ENCODE measurements around the gene CDYL2.
A peak's percentile ranks its signal among the peaks of the same experiment; 100 is the strongest.

Gene CDYL2

GRCh38 chr16:80723981-80724380 lies 80.4 kb downstream of the CDYL2 start:
- no peak for TF ChIP-seq CTCF (IDR thresholded peaks at IDR 0.05; ENCODE audit: low read depth, low read length)
- in situ Hi-C loops (cut with HindIII; ENCODE audit: low sequenced_read_pairs), result no loop called here
- no peak for DNase-seq (ENCODE audit: low read depth, low spot score)
- H3K4me3 ChIP-seq (ENCODE audit: low read depth, low read length), result no peak overlapping the region

GRCh38 chr16:80723091-80723490 lies 81.3 kb downstream of the CDYL2 start:
- in situ Hi-C loops (cut with HindIII; ENCODE audit: low sequenced_read_pairs), result no loop called here
- DNase-seq (ENCODE audit: low read depth, low spot score), result no peak
- H3K4me3 ChIP-seq (ENCODE audit: low read depth, low read length), result no peak overlapping the region
- no peak for TF ChIP-seq CTCF (IDR thresholded peaks at IDR 0.05; ENCODE audit: low read depth, low read length)

GRCh38 chr16:80720804-80721371 lies 83.5 kb downstream of the CDYL2 start:
- TF ChIP-seq CTCF (IDR thresholded peaks at IDR 0.05; ENCODE audit: low read depth, low read length), result no peak
- no peak overlapping the region for H3K4me3 ChIP-seq (ENCODE audit: low read depth, low read length)
- in situ Hi-C loops (cut with HindIII; ENCODE audit: low sequenced_read_pairs), result no loop called here
- DNase-seq (ENCODE audit: low read depth, low spot score), result no peak

DNA sequence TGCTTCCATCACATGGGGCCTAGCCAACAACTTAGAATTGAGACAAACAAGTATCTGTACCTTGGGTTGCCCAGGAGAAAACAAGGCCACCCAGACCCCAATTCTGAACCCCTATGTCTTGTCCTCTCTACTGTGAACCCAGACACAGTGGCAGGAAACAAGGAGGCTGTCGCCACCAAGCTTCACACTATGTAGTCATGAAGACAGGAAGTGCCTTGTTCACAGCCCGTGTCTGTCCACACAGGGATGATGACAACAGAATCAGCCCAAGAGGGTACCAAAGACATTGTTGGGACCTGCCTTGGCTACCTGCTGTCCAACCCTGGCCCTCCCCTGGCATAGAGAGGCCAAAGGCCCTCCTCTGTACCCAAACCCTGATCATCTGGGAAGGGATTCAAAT lies 84.8 kb downstream of the CDYL2 start:
- no peak for DNase-seq (ENCODE audit: low read depth, low spot score)
- no peak overlapping the region for H3K4me3 ChIP-seq (ENCODE audit: low read depth, low read length)
- no peak for TF ChIP-seq CTCF (IDR thresholded peaks at IDR 0.05; ENCODE audit: low read depth, low read length)
- in situ Hi-C loops (cut with HindIII; ENCODE audit: low sequenced_read_pairs), result no loop called here

DNA sequence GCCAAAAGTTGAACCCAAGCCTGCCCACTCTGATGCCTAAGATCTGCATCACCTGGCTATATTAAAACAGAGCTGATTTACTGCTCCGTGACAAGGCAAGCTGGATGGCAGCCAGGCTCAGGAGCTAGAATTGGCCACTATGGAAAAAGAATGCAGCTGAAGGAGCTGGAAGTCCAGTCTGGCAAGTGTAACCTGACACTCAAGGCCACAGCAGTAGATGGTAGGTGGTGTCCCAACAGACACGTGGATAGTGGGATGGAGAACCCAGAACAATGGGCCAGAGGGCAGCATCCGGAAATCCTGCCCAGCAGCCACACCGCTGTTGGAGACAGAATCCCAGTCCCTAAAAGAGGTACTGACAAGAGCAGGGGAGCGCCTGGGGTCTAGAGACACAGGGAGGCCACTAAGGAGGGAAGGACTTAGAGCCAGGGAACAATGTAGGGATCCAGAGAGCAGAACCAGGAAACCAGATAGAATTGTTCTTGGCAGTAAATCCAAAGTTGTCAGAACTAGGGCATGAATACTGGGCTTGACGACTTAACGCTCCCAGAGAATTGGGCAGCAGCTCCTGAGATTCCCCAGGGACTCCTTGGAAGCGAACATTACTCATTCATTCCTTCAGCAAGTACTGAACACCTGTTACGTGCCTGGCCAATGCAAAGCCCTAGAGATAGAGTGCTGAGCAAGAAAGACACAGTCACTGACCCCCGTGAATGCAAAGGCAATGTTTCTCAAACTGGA lies 85.7 kb downstream of the CDYL2 start:
- DNase-seq (ENCODE audit: low read depth, low spot score), result peak; percentile 58
- TF ChIP-seq CTCF (IDR thresholded peaks at IDR 0.05; ENCODE audit: low read depth, low read length), result no peak
- in situ Hi-C loops (cut with HindIII; ENCODE audit: low sequenced_read_pairs), result no loop called here
- H3K4me3 ChIP-seq (ENCODE audit: low read depth, low read length), result no peak overlapping the region

DNA sequence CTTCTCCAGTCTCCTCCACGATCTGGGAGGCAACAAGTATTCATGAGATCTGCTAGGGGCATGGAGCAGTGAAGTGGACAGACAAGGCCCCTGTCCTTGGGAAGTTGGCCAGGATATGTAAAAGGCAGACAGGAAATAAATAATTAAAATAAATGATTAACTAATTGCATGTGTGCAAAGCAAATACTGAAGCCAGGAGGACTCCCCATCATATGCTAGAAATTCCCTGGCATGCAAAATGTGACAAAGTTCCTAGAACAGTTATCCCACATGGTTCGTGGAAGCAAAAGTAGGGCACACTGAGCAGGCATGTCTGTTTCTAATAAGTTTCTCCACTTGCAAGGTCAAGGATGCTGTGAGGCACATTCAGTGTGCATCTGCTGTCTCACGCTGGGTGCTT lies 86.8 kb downstream of the CDYL2 start:
- in situ Hi-C loops (cut with HindIII; ENCODE audit: low sequenced_read_pairs), result no loop called here
- no peak for TF ChIP-seq CTCF (IDR thresholded peaks at IDR 0.05; ENCODE audit: low read depth, low read length)
- no peak for DNase-seq (ENCODE audit: low read depth, low spot score)
- no peak overlapping the region for H3K4me3 ChIP-seq (ENCODE audit: low read depth, low read length)

Measured in astrocyte of the spinal cord (primary cell).